ENCODE data around the gene BCL6.
"Not testable (repeated sequence)": the region's sequence is repeated elsewhere in the genome, so short reads cannot be mapped to it uniquely, and the experiment has no call there.

Gene BCL6

GRCh38 chr3:187696021-187696420, 49.2 kb downstream of the BCL6 start:
- Histone ChIP-seq H3K36me3 (ENCODE audit: control insufficient read depth, insufficient read depth, low read length) (no peaks in the 10 kb centered on the region), H3K9me3 (ENCODE audit: control insufficient read depth, insufficient read depth, low read length) (no peaks in the 10 kb centered on the region), H3K4me1 (ENCODE audit: control insufficient read depth, insufficient read depth, low read length) (no peaks in the 10 kb centered on the region), H3K27ac (ENCODE audit: low read length) (no peak overlapping the region), H3K4me3 (ENCODE audit: low read length) (no peak overlapping the region), H3K27me3 (ENCODE audit: control insufficient read depth, insufficient read depth, low read length) (no peaks in the 10 kb centered on the region; the same call in 1 of the 2 replicates)
- WGBS (ENCODE audit: insufficient coverage, insufficient read length): no CpG with 5 or more reads among the region's 4 CpGs
- DNase-seq (ENCODE audit: low read depth, low spot score): no peak

GRCh38 chr3:187695449-187695848, 49.8 kb downstream of the BCL6 start:
- no peak for DNase-seq (ENCODE audit: low read depth, low spot score)
- Histone ChIP-seq H3K4me3 (ENCODE audit: low read length) (no peak overlapping the region), H3K27me3 (ENCODE audit: control insufficient read depth, insufficient read depth, low read length) (no peaks in the 10 kb centered on the region; the same call in 1 of the 2 replicates), H3K9me3 (ENCODE audit: control insufficient read depth, insufficient read depth, low read length) (no peaks in the 10 kb centered on the region), H3K36me3 (ENCODE audit: control insufficient read depth, insufficient read depth, low read length) (no peaks in the 10 kb centered on the region), H3K27ac (ENCODE audit: low read length) (no peak overlapping the region), H3K4me1 (ENCODE audit: control insufficient read depth, insufficient read depth, low read length) (no peaks in the 10 kb centered on the region)
- no CpG with 5 or more reads among the region's 4 CpGs for WGBS (ENCODE audit: insufficient coverage, insufficient read length)

- DNase-seq (ENCODE audit: low read depth, low spot score): no peak
- WGBS (ENCODE audit: insufficient coverage, insufficient read length): no CpG with 5 or more reads among the region's 3 CpGs
- H3K27me3 ChIP-seq (ENCODE audit: control insufficient read depth, insufficient read depth, low read length): no peaks in the 10 kb centered on the region; the same call in 1 of the 2 replicates
Measured at GRCh38 chr3:187694801-187695200, 50.5 kb downstream of the BCL6 start.

GRCh38 chr3:187693431-187693830, 51.8 kb downstream of the BCL6 start:
- Histone ChIP-seq H3K27me3 (ENCODE audit: control insufficient read depth, insufficient read depth, low read length) (no peaks in the 10 kb centered on the region; the same call in 1 of the 2 replicates), H3K27ac (ENCODE audit: low read length) (no peak overlapping the region), H3K9me3 (ENCODE audit: control insufficient read depth, insufficient read depth, low read length) (no peaks in the 10 kb centered on the region), H3K4me3 (ENCODE audit: low read length) (no peak overlapping the region), H3K36me3 (ENCODE audit: control insufficient read depth, insufficient read depth, low read length) (no peaks in the 10 kb centered on the region), H3K4me1 (ENCODE audit: control insufficient read depth, insufficient read depth, low read length) (no peaks in the 10 kb centered on the region)
- no CpG with 5 or more reads among the region's 1 CpG for WGBS (ENCODE audit: insufficient coverage, insufficient read length)
- DNase-seq (ENCODE audit: low read depth, low spot score): no peak

More at GRCh38 chr3:187694801-187695200, 50.5 kb downstream of the BCL6 start:
- Histone ChIP-seq H3K4me3 (ENCODE audit: low read length) (no peak overlapping the region), H3K27ac (ENCODE audit: low read length) (no peak overlapping the region), H3K36me3 (ENCODE audit: control insufficient read depth, insufficient read depth, low read length) (no peaks in the 10 kb centered on the region), H3K9me3 (ENCODE audit: control insufficient read depth, insufficient read depth, low read length) (no peaks in the 10 kb centered on the region), H3K4me1 (ENCODE audit: control insufficient read depth, insufficient read depth, low read length) (no peaks in the 10 kb centered on the region)

GRCh38 chr3:187689984-187690383, 55.3 kb downstream of the BCL6 start:
- Histone ChIP-seq H3K27ac (ENCODE audit: low read length) (no peak overlapping the region), H3K4me1 (ENCODE audit: control insufficient read depth, insufficient read depth, low read length) (no peaks in the 10 kb centered on the region), H3K36me3 (ENCODE audit: control insufficient read depth, insufficient read depth, low read length) (no peaks in the 10 kb centered on the region), H3K27me3 (ENCODE audit: control insufficient read depth, insufficient read depth, low read length) (no peaks in the 10 kb centered on the region), H3K9me3 (ENCODE audit: control insufficient read depth, insufficient read depth, low read length) (no peaks in the 10 kb centered on the region), H3K4me3 (ENCODE audit: low read length) (no peak overlapping the region)
- no peak for DNase-seq (ENCODE audit: low read depth, low spot score)
- WGBS (ENCODE audit: insufficient coverage, insufficient read length): no CpG with 5 or more reads among the region's 4 CpGs

GRCh38 chr3:187686621-187687273, 58.5 kb downstream of the BCL6 start:
- WGBS (ENCODE audit: insufficient coverage, insufficient read length): no CpG with 5 or more reads among the region's 5 CpGs

GRCh38 chr3:187685948-187686347, 59.3 kb downstream of the BCL6 start:
- no peaks in the 10 kb centered on the region for H3K27me3 ChIP-seq (ENCODE audit: control insufficient read depth, insufficient read depth, low read length)
- H3K9me3 ChIP-seq (ENCODE audit: control insufficient read depth, insufficient read depth, low read length): no peaks in the 10 kb centered on the region
- no peaks in the 10 kb centered on the region for H3K36me3 ChIP-seq (ENCODE audit: control insufficient read depth, insufficient read depth, low read length)
- no CpG with 5 or more reads among the region's 7 CpGs for WGBS (ENCODE audit: insufficient coverage, insufficient read length)
- H3K4me3 ChIP-seq (ENCODE audit: low read length): no peak overlapping the region
- DNase-seq (ENCODE audit: low read depth, low spot score): no peak
- no peaks in the 10 kb centered on the region for H3K4me1 ChIP-seq (ENCODE audit: control insufficient read depth, insufficient read depth, low read length)
- no peak overlapping the region for H3K27ac ChIP-seq (ENCODE audit: low read length)

More at GRCh38 chr3:187686621-187687273, 58.5 kb downstream of the BCL6 start:
- Histone ChIP-seq H3K4me3 (ENCODE audit: low read length) (no peak overlapping the region), H3K9me3 (ENCODE audit: control insufficient read depth, insufficient read depth, low read length) (no peaks in the 10 kb centered on the region), H3K27me3 (ENCODE audit: control insufficient read depth, insufficient read depth, low read length) (no peaks in the 10 kb centered on the region), H3K4me1 (ENCODE audit: control insufficient read depth, insufficient read depth, low read length) (no peaks in the 10 kb centered on the region), H3K27ac (ENCODE audit: low read length) (no peak overlapping the region), H3K36me3 (ENCODE audit: control insufficient read depth, insufficient read depth, low read length) (no peaks in the 10 kb centered on the region)
- no peak for DNase-seq (ENCODE audit: low read depth, low spot score)

- no peak for DNase-seq (ENCODE audit: low read depth, low spot score)
- Histone ChIP-seq H3K27me3 (ENCODE audit: control insufficient read depth, insufficient read depth, low read length) (no peaks in the 10 kb centered on the region), H3K9me3 (ENCODE audit: control insufficient read depth, insufficient read depth, low read length) (no peaks in the 10 kb centered on the region), H3K4me3 (ENCODE audit: low read length) (no peak overlapping the region), H3K27ac (ENCODE audit: low read length) (no peak overlapping the region), H3K4me1 (ENCODE audit: control insufficient read depth, insufficient read depth, low read length) (no peaks in the 10 kb centered on the region), H3K36me3 (ENCODE audit: control insufficient read depth, insufficient read depth, low read length) (no peaks in the 10 kb centered on the region)
- WGBS (ENCODE audit: insufficient coverage, insufficient read length): no CpG with 5 or more reads among the region's 2 CpGs
Measured at GRCh38 chr3:187684880-187685279, 60.4 kb downstream of the BCL6 start.

- no peaks in the 10 kb centered on the region for H3K36me3 ChIP-seq (ENCODE audit: control insufficient read depth, insufficient read depth, low read length)
- no peak overlapping the region for H3K4me3 ChIP-seq (ENCODE audit: low read length)
- no peaks in the 10 kb centered on the region for H3K27me3 ChIP-seq (ENCODE audit: control insufficient read depth, insufficient read depth, low read length)
- no peaks in the 10 kb centered on the region; the same call in 1 of the 2 replicates for H3K4me1 ChIP-seq (ENCODE audit: control insufficient read depth, insufficient read depth, low read length)
- H3K27ac ChIP-seq (ENCODE audit: low read length): no peak overlapping the region
- no CpG with 5 or more reads among the region's 1 CpG for WGBS (ENCODE audit: insufficient coverage, insufficient read length)
- no peaks in the 10 kb centered on the region for H3K9me3 ChIP-seq (ENCODE audit: control insufficient read depth, insufficient read depth, low read length)
- DNase-seq (ENCODE audit: low read depth, low spot score): no peak
Measured at GRCh38 chr3:187684444-187684843, 60.8 kb downstream of the BCL6 start.

- not testable (repeated sequence) for H3K36me3 ChIP-seq (ENCODE audit: control insufficient read depth, insufficient read depth, low read length); H3K27me3 ChIP-seq (ENCODE audit: control insufficient read depth, insufficient read depth, low read length); H3K4me3 ChIP-seq (ENCODE audit: low read length); H3K9me3 ChIP-seq (ENCODE audit: control insufficient read depth, insufficient read depth, low read length); H3K4me1 ChIP-seq (ENCODE audit: control insufficient read depth, insufficient read depth, low read length); H3K27ac ChIP-seq (ENCODE audit: low read length); DNase-seq (ENCODE audit: low read depth, low spot score)
- WGBS (ENCODE audit: insufficient coverage, insufficient read length): no CpG with 5 or more reads among the region's 11 CpGs
Measured at GRCh38 chr3:187681756-187682155, 63.5 kb downstream of the BCL6 start.
